Adrenal gland (tissue), 5 donors: ENCODE measurements around the gene SOX2.

Source experiments
- CTCF ChIP-seq, 6 experiments: fragments of 450-650 bp in 4 of 6; fragments of 200-600 bp in 2 of 6; sonication (generic) in 1 of 6; IDR thresholded peaks; 1 replicate in 5 of 6; 2 replicates in 1 of 6; pipeline versions ENCODE4 v1.5.1 to v1.8.0; 2016 to 2021; ENCODE audit warnings: antibody characterized with exemption in 6 of 6, mild to moderate bottlenecking in 2 of 6, moderate library complexity in 1 of 6
- POLR2A ChIP-seq, 2 donors: fragments of 450-650 bp; IDR thresholded peaks; one replicate each; pipeline ENCODE4 v1.6.1; 2017; ENCODE audit warnings: antibody characterized with exemption in 2 of 2, mild to moderate bottlenecking in 2 of 2, moderate library complexity in 1 of 2
- donor health status: DM: no; HTN: no; CAD: no.

DNA sequence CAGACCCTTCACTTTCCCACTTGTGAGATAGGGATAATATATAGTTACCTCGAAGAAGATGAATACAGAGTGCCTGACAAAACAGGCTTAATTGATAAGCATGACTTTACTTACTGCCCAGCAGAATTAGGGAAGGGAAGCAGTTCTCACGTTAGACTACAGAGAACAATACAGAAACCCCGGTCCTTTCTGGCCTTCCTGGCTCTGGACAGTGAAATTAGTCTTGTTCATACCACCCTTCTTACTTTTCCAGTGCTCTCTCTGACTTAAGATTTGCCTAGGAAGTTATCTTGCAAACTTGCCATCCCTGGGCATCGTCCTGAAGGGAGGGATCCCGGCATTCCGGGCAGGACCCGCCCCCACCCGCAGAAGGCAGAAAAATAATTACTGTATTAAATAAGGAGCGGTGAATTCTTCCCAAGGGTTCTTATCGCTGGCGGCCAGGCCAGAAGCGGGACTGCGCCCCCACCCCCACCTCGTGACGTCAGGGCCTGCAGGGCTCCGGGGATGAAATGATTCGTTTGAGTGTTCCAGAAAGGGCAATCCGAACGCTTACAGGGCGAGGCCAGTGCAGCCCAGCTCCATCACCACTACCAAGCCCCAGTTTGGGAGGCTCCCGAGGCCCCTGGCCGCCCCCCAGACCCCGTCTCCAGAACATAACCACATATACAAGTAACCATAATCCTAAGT is 8.4 kb downstream of the SOX2 start:
- no peak for TF ChIP-seq CTCF (IDR thresholded peaks at IDR 0.05)
- no peak for TF ChIP-seq POLR2A (IDR thresholded peaks at IDR 0.05)
